ENCODE results near the gene ILF3.
A peak's percentile ranks its signal among the peaks of the same experiment; 100 is the strongest.
"Not testable (repeated sequence)": the region's sequence is repeated elsewhere in the genome, so short reads cannot be mapped to it uniquely, and the experiment has no call there.

The ILF3 gene

GRCh38 chr19:10670876-10671804 is 17.0 kb downstream of the ILF3 start:
- H3K9me3 ChIP-seq = no peaks in the 10 kb centered on the region
- H3K36me3 ChIP-seq = peaks cover 100% of the 10 kb centered on the region
- H3K4me1 ChIP-seq = peaks cover 56% of the 10 kb centered on the region
- H3K4me2 ChIP-seq = peak overlapping the region; percentile 77
- peak overlapping the region; percentile 41; the same call in 1 of the 2 replicates for H3K9ac ChIP-seq
- H3K4me3 ChIP-seq = no peak overlapping the region
- TF ChIP-seq Cebpa-rat (IDR thresholded peaks at IDR 0.05) = no peak
- H4K20me1 ChIP-seq = peaks cover 100% of the 10 kb centered on the region
- H3K27ac ChIP-seq = peak overlapping the region; percentile 55; the same call in 1 of the 2 replicates
- no peaks in the 10 kb centered on the region for H3K27me3 ChIP-seq

- Histone ChIP-seq H3K4me2 (0 out of 2 replicates have a peak overlapping the region, but pooled peaks have one; percentile 77), H4K20me1 (peaks cover 100% of the 10 kb centered on the region), H3K36me3 (peaks cover 100% of the 10 kb centered on the region), H3K4me1 (peaks cover 48% of the 10 kb centered on the region)
- not testable (repeated sequence) for H3K9me3 ChIP-seq, H3K27ac ChIP-seq, H3K4me3 ChIP-seq, H3K27me3 ChIP-seq, H3K9ac ChIP-seq
Measured at GRCh38 chr19:10671922-10672321, 17.8 kb downstream of the ILF3 start.

DNA sequence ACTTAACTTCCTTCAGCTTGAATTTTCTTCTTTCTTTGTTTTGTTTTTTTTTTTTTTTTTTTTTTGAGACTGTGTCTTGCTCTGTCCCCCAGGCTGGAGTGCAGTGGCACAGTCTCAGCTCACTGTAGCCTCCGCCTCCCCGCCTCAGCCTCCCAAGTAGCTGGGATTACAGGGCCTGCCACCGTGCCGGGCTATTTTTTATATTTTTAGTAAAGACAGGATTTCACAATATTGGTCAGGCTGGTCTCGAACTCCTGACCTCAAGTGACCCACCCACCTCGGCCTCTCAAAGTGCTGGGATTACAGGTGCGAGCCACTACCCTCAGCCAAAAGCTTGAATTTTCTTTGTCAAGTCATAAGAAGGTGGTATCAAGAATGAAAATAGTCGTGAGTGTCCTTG is 21.1 kb downstream of the ILF3 start:
- peaks cover 100% of the 10 kb centered on the region for H3K36me3 ChIP-seq
- H3K27ac ChIP-seq, H3K9me3 ChIP-seq, H3K4me2 ChIP-seq, H3K9ac ChIP-seq, H3K4me3 ChIP-seq, H3K27me3 ChIP-seq: not testable (repeated sequence)
- H4K20me1 ChIP-seq = peaks cover 100% of the 10 kb centered on the region
- H3K4me1 ChIP-seq = peaks cover 16% of the 10 kb centered on the region

- Histone ChIP-seq H3K4me3 (no peak overlapping the region), H3K4me2 (no peak overlapping the region), H4K20me1 (peaks cover 100% of the 10 kb centered on the region), H3K9me3 (no peaks in the 10 kb centered on the region), H3K27ac (no peak overlapping the region), H3K9ac (no peak overlapping the region), H3K27me3 (no peaks in the 10 kb centered on the region), H3K36me3 (peaks cover 100% of the 10 kb centered on the region), H3K4me1 (no peaks in the 10 kb centered on the region)
- TF ChIP-seq Cebpa-rat (IDR thresholded peaks at IDR 0.05) = no peak
Measured at GRCh38 chr19:10677751-10678150, 23.6 kb downstream of the ILF3 start.

GRCh38 chr19:10678813-10679212 is 24.7 kb downstream of the ILF3 start:
- TF ChIP-seq Cebpa-rat (IDR thresholded peaks at IDR 0.05) = no peak
- Histone ChIP-seq H3K9ac (no peak overlapping the region), H3K4me1 (no peaks in the 10 kb centered on the region), H4K20me1 (peaks cover 100% of the 10 kb centered on the region), H3K4me3 (no peak overlapping the region), H3K36me3 (peaks cover 100% of the 10 kb centered on the region), H3K27ac (no peak overlapping the region), H3K4me2 (no peak overlapping the region), H3K27me3 (no peaks in the 10 kb centered on the region), H3K9me3 (no peaks in the 10 kb centered on the region)

DNA sequence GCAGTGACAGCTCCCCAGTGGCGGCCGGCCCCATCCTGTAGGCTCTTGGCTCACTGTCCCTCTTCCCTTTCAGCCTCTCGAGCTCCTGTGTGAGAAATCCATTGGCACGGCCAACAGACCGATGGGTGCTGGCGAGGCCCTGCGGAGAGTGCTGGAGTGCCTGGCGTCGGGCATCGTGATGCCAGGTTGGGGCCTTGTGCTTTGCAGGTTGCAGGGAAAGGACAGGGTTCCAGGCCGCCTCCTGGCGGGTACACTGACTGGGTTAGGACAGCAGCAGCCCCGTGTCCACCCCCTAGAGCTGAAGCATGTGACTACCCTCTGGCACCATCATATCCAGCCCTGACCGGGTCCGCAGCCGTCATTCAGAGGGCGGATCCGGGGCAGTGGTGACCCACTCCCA is 25.6 kb downstream of the ILF3 start:
- H4K20me1 ChIP-seq = peaks cover 100% of the 10 kb centered on the region
- peaks cover 100% of the 10 kb centered on the region for H3K36me3 ChIP-seq
- H3K9me3 ChIP-seq = no peaks in the 10 kb centered on the region
- H3K4me2 ChIP-seq = no peak overlapping the region
- H3K4me1 ChIP-seq = no peaks in the 10 kb centered on the region
- H3K9ac ChIP-seq = no peak overlapping the region
- no peak overlapping the region for H3K4me3 ChIP-seq
- no peak overlapping the region for H3K27ac ChIP-seq
- H3K27me3 ChIP-seq = no peaks in the 10 kb centered on the region
- no peak for TF ChIP-seq Cebpa-rat (IDR thresholded peaks at IDR 0.05)

DNA sequence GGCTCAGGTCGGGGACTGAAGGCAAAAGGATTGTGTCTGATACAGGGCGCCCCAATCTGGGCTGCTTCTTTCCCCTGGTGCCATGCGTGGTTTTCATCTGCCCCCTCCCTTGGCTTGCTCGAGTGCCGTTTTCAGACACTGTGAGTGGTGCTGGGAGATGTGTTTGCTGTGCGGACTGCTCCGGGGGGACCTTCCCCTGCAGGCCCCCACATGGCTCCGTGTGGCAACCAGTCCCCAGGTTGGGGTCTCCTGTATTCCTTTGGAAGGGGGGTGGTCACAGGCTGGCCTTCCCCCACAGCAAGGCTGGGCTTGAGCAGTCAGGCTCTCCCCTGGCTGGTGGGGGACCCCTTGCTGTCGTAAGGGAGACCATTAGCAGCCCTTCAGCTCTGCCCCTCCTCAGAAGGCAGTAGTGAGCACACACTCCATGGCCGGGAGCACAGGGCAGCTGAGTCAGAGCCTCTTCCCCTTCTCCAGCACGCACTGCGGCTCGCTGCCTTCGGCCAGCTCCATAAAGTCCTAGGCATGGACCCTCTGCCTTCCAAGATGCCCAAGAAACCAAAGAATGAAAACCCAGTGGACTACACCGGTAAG is 26.5 kb downstream of the ILF3 start:
- Histone ChIP-seq H3K4me2 (no peak overlapping the region), H3K9me3 (no peaks in the 10 kb centered on the region), H3K36me3 (peaks cover 100% of the 10 kb centered on the region), H3K4me3 (no peak overlapping the region), H3K27ac (no peak overlapping the region), H3K9ac (no peak overlapping the region), H3K4me1 (no peaks in the 10 kb centered on the region), H3K27me3 (no peaks in the 10 kb centered on the region), H4K20me1 (peaks cover 100% of the 10 kb centered on the region)
- no peak for TF ChIP-seq Cebpa-rat (IDR thresholded peaks at IDR 0.05)

DNA sequence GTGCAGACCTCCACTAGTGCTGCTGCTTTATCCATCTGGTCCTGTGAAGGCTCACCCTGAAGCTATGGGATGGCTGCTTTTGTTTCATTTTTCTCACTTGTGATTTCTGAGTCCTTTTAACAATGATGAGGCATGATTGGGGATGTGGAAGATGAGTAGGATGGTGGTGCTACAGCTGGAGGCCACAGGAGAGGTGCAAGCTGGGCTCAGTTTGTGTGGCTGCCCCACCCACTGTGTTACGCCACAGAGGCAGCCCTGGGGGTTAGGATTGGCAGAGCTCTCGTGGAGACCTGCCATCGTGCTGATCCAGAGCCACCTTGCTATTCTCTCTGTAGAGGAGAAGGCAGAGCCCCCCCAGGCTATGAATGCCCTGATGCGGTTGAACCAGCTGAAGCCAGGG is 27.5 kb downstream of the ILF3 start:
- Histone ChIP-seq H3K9ac (no peak overlapping the region), H3K4me1 (no peaks in the 10 kb centered on the region), H3K4me3 (no peak overlapping the region), H4K20me1 (peaks cover 100% of the 10 kb centered on the region), H3K9me3 (no peaks in the 10 kb centered on the region), H3K27ac (no peak overlapping the region), H3K4me2 (no peak overlapping the region), H3K36me3 (peaks cover 100% of the 10 kb centered on the region), H3K27me3 (no peaks in the 10 kb centered on the region)
- no peak for TF ChIP-seq Cebpa-rat (IDR thresholded peaks at IDR 0.05)

DNA sequence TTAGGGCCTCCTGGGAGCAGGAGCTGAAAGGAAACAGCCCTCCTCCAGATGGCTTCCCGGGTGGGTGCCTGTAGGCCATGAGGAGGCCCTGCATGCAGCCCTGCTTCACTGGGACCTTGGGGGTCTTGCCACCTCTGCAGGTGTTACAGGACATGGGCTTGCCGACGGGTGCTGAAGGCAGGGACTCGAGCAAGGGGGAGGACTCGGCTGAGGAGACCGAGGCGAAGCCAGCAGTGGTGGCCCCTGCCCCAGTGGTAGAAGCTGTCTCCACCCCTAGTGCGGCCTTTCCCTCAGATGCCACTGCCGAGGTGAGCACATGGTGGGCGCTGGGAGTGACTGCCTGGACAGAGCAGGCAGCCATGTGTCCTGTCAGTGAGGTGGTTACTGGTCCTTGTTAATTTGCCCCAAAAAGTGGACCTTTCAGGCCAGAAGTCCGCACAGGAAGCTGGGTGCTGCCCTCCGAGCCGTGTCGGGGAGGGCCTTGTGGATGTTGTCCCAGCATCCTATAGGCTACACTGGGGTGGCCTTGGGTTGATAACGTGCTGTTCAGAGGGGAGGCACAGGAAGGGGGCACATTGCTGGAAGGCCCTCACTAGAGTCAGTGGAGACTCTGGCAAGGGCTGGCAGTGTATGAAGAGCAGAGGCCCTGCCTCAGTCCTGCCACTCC is 28.4 kb downstream of the ILF3 start:
- no peak overlapping the region for H3K9ac ChIP-seq

GRCh38 chr19:10683064-10683426 is 28.9 kb downstream of the ILF3 start:
- H3K9me3 ChIP-seq = no peaks in the 10 kb centered on the region
- no peaks in the 10 kb centered on the region for H3K27me3 ChIP-seq
- H3K4me2 ChIP-seq = no peak overlapping the region
- peaks cover 100% of the 10 kb centered on the region for H4K20me1 ChIP-seq
- no peak overlapping the region for H3K9ac ChIP-seq
- no peak for TF ChIP-seq Cebpa-rat (IDR thresholded peaks at IDR 0.05)
- no peak overlapping the region for H3K4me3 ChIP-seq
- H3K27ac ChIP-seq = no peak overlapping the region
- peaks cover 100% of the 10 kb centered on the region for H3K36me3 ChIP-seq
- H3K4me1 ChIP-seq = no peaks in the 10 kb centered on the region

More for the DNA sequence above, 28.4 kb downstream of the ILF3 start:
- Histone ChIP-seq H3K4me1 (no peaks in the 10 kb centered on the region), H3K27me3 (no peaks in the 10 kb centered on the region), H3K9me3 (no peaks in the 10 kb centered on the region), H3K4me2 (no peak overlapping the region), H3K27ac (no peak overlapping the region), H4K20me1 (peaks cover 100% of the 10 kb centered on the region), H3K36me3 (peaks cover 100% of the 10 kb centered on the region), H3K4me3 (no peak overlapping the region)
- TF ChIP-seq Cebpa-rat (IDR thresholded peaks at IDR 0.05) = no peak
